GM21717 (cell line): ENCODE data around the gene MAP3K6.
A peak's percentile ranks its signal among the peaks of the same experiment; 100 is the strongest.
"Not testable (repeated sequence)": the region's sequence is repeated elsewhere in the genome, so short reads cannot be mapped to it uniquely, and the experiment has no call there.

Experiments
- ATAC-seq: cut with Tn5 transposase; IDR thresholded peaks from one replicate; pipeline ENCODE4 v1.9.1; 2021; ENCODE audit warnings: mild to moderate bottlenecking, moderate library complexity; ENCODE audit not compliant: unreplicated experiment

Gene MAP3K6

GRCh38 chr1:27366411-27367159, at the start of gene MAP3K6:
MAP3K6 (minus strand) TSS chr1:27366961; CDS start chr1:27366597, 364 bp downstream.
- peak; percentile 35 for ATAC-seq

GRCh38 chr1:27414091-27414490, 47.3 kb upstream of the MAP3K6 start:
- ATAC-seq, result no peak

- ATAC-seq, result no peak
Observed at GRCh38 chr1:27413004-27413403, 46.2 kb upstream of the MAP3K6 start.

GRCh38 chr1:27412502-27412901, 45.7 kb upstream of the MAP3K6 start:
- ATAC-seq, result no peak

GRCh38 chr1:27410709-27411108, 43.9 kb upstream of the MAP3K6 start:
- no peak for ATAC-seq

- no peak for ATAC-seq
Observed at GRCh38 chr1:27409669-27410068, 42.9 kb upstream of the MAP3K6 start.

GRCh38 chr1:27408151-27408550, 41.4 kb upstream of the MAP3K6 start:
- no peak for ATAC-seq

GRCh38 chr1:27406791-27407190, 40.0 kb upstream of the MAP3K6 start:
- ATAC-seq, result not testable (repeated sequence)

GRCh38 chr1:27406362-27406680, 39.6 kb upstream of the MAP3K6 start:
- no peak for ATAC-seq

GRCh38 chr1:27405598-27406361, 39.0 kb upstream of the MAP3K6 start:
- not testable (repeated sequence) for ATAC-seq

- no peak for ATAC-seq
Observed at GRCh38 chr1:27405074-27405473, 38.3 kb upstream of the MAP3K6 start.

- ATAC-seq, result no peak
Observed at GRCh38 chr1:27403931-27404330, 37.2 kb upstream of the MAP3K6 start.

GRCh38 chr1:27403065-27403726, 36.4 kb upstream of the MAP3K6 start:
- ATAC-seq, result no peak

- no peak for ATAC-seq
Observed at GRCh38 chr1:27402349-27402754, 35.6 kb upstream of the MAP3K6 start.

GRCh38 chr1:27400963-27401341, 34.2 kb upstream of the MAP3K6 start:
- ATAC-seq, result no peak

- ATAC-seq, result no peak
Observed at GRCh38 chr1:27400082-27400962, 33.6 kb upstream of the MAP3K6 start.

- no peak for ATAC-seq
Observed at GRCh38 chr1:27399251-27400025, 32.7 kb upstream of the MAP3K6 start.

GRCh38 chr1:27398405-27399149, 31.8 kb upstream of the MAP3K6 start:
- ATAC-seq, result no peak

GRCh38 chr1:27397749-27398148, 31.0 kb upstream of the MAP3K6 start:
- ATAC-seq, result no peak
